ENCODE data around the gene YAF2.

DNA sequence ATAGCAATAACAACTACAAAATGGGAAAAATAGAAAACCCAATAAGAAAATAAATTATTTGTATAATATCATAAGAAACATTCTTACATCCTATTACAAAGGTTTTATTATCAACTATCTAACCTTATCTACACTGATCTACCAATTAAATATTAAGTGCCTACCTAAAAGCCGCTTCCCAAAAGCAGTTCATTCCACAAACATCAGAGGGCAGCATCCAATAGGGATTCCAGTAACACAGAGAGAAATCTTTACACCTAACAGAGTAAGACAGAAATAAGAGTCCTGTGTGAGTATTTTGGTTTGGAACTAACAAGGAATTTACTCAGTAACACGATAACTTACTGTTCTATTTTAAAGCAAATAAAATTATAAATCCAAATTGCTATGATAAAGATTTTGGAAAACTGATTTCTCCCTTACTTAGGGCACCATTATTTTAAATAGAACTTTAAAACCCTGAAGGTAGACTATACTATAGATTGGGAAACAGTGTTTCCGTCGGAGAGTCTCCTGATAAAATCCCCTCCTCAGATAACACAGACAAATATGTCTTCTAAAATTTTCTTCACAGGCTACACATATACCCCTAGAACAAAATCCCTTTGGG is 108.3 kb downstream of the YAF2 start:
- peak; percentile 71 for TF ChIP-seq CTCF (IDR thresholded peaks at IDR 0.05)
- no peak for TF ChIP-seq EZH2 (IDR thresholded peaks at IDR 0.05; ENCODE audit: borderline replicate concordance, insufficient read depth, low read depth, low read length, poor library complexity, severe bottlenecking)
